NCI-H524 treated with DMSO at 0.1 percent for 48 hours (cell line): ENCODE results near the gene POLN.

ENCODE experiments used
- DNase-seq: peaks from one replicate; lab custom pipeline; 2025; lab: John Stamatoyannopoulos, UW

The POLN gene

DNA sequence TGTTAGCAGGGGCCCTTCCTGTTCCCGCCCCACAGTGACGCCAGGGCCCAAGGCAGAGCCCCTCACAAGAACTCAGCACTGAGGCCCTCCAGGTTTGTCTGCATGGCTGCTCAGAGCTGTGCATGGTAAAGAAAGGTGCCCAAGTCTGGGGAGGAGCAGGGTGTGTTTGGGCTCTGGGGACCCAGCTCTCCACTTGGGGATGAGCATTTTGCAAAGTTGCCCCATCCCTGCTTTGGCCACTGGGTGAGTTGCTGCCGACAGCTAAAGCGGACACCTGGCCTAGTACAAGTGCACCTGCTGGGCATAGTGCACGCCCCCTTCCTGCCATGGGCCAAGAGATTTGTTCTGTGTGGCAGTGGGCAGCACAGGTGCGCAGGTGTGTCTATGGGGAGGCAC lies 22.0 kb upstream of the POLN start:
- no peak for DNase-seq

GRCh38 chr4:2262944-2263250 lies 21.0 kb upstream of the POLN start:
- no peak for DNase-seq

- DNase-seq: peak; percentile 89
These were observed 20.4 kb upstream of the POLN start for GRCh38 chr4:2262145-2262943.

DNA sequence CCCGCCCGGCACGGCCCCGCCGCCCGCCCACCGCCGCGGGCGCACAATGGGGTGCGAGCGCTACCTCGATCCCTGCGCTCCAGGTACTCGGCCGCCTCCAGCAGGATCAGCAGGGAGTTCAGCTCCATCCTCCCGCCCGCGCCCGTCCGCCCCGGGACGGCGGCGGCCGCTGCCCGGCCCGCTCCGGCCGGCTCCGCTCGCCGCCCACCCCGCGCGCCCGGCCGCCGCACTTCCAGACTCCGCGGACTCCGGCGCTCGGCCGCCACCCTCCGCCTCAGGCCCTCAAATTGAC lies 19.9 kb upstream of the POLN start, which contains the start of gene MXD4:
Gene MXD4 (minus strand): TSS at position 257 of the 292 bp plus-strand sequence. CDS start 129 bp downstream, at position 128.
- DNase-seq: no peak

DNA sequence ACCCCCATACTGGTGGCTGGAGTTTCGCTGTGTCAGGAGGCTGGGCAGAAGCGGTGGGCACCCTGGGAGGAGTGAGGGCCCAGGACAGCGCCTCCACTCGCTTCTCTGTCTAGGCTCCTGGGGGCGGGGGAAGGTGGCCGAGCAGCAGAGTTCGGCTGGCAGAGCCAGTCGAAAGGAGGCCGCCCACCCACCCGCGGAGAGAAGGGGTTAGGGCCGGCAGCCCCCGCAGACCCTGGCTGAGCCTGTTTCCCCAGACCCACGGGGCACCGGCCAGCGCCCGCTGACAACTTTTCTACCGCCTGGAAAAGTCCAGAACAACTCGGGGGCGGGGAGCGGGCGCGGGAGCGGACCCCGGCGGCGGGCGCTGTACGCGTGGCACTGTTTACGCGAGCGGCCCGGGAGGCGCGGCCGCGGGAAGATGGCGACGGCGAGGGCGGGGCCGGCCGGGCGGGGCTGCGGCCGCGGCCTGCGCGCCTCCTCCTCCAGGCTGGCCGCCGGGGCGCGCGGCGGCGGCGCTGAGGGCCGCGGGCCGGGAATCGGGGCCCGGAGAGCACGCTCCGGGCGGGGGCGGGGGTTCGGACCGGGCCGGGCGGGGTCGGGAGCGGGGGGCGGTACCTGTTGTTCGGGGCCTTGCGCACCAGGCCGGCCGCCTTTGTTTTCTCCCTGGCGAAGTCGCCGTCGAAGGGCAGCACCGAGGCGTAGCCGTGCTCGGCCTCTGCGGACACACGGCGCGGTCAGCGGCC lies 19.4 kb upstream of the POLN start:
- no peak for DNase-seq

DNA sequence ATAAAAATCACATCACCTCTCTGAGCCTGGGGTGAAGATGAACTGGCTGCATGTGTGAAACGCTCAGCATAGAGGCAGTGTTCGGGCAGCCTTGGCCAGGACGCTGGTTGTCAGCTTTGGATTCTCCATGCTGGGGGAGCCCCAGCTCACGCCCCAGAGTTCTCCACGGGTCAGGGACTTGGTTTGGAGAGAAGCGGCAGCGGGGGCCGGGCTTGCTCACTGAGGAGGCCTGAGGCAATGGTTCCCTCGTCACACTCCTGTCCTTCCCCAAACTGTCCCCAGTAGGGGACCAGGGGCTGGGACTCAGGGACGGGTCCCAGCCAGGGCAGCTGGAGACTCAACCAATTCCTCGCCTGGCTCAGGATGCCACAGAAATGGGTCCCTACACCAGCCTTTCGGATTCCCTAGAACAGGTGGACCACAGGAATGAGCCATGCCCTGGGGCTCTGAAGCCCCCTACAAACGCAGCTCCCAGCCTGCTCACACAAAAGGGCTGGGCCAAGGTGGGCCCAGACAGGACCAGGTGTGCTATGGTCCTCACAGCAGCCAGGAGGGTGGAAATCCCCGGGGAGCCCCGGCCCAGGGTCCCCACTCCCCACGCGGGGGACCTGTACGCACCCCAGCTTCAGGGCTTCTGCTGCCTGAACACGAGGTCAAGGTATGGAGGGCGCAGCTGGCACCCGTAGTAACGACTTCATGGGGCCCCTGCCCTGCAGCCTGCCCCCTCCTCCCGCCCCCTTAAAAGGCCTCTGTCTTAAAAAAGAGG lies 18.6 kb upstream of the POLN start:
- DNase-seq: no peak

DNA sequence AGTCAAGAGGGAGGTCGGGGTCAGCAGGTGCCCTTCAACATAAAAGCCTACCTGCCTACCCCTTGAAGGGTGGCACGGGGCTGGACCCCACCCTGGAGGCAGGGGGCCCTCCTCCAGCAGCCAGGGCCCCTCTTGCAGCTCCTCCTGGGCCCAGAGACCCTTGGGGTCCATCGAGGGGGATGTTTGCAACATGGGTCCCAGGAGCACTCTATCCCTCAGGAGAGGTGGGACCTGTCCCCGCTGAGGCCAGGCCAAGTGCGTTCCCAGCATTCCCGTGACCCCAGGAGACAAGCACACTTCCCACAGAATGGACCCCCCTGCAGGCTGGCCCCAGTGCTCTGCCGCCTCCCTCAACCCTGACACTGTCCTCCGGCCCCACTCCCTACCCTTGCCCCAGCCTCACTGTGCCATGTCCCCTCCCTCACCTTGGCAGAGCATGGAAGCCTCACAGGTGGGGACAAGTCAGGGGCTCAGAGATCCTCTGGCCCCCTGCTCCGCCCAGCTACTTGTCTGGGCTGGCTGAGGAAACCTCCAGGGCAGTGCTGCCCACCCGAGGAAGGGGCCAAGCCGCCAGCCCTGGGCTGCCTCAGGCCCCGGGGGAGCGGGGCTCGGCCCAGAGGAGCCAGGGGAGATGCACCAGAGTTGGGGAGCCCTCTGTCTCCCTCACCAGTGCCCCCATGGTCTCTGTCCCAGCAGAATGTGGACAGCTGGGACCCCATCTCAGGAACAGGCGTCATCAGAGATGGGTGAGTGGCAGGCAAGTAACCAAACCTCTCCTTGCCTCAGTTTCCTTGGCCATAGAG lies 17.8 kb upstream of the POLN start:
- DNase-seq: no peak

DNA sequence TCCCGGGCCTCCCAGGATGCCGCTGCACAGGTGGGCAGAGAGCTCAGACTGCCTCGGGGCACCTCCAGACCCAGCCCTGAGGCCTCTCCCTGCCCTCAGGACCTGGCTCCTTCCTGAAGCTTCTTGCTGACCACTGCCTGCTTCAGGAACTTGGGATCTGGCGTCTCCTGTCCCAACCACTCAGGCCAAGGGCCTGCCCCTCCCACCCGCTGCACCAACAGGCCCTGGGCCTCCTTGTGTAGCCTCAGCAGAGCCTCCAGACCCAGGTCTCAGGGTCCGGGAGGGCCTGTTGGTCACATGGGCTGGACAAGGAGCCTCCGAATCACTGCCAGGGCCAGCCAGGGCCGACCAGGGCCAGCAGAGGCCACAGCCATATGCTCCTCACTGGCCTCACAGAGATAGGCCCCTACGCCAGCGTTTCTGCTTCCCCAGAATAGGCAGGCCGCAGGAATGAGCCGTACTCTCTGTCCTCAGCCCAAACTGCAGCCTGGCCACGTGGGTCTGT lies 17.2 kb upstream of the POLN start:
- no peak for DNase-seq

GRCh38 chr4:2258091-2259035 lies 16.4 kb upstream of the POLN start:
- no peak for DNase-seq

DNA sequence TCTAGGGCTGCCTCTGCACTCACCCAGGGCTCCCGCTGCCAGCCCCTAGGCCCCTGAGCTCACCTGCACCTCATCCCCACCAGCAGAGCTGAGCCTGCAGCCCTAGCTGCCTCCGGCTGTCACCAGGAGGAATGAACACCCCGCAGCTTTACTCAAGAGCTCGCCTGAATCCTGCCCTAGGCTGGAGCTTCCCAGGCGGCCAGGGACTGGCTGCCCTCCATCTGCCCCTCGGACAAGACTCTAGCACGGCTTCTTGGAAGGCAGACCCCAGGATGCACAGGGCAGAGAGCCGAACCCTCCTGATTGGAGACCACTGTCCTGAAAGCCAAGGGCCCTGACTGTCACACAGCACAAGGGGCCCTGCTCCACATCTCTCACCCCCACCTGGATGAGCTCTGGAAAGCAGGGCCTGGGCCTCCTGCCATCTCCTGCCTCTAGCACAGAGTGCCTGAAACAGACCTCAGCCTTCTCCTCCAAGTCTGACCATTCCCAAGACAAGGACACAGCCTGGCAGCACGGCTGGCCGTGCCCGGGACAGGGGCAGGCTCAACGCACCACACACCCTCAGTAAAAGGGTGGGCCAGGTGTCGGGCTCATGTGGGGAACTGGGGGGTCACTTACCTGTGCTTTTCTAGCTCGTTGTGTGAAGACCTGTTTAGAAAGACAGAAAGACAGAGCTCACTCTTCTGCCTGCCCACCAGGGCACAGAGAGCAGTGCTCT lies 15.6 kb upstream of the POLN start:
- no peak for DNase-seq

- no peak for DNase-seq
These were observed 14.9 kb upstream of the POLN start for GRCh38 chr4:2256781-2257191.

DNA sequence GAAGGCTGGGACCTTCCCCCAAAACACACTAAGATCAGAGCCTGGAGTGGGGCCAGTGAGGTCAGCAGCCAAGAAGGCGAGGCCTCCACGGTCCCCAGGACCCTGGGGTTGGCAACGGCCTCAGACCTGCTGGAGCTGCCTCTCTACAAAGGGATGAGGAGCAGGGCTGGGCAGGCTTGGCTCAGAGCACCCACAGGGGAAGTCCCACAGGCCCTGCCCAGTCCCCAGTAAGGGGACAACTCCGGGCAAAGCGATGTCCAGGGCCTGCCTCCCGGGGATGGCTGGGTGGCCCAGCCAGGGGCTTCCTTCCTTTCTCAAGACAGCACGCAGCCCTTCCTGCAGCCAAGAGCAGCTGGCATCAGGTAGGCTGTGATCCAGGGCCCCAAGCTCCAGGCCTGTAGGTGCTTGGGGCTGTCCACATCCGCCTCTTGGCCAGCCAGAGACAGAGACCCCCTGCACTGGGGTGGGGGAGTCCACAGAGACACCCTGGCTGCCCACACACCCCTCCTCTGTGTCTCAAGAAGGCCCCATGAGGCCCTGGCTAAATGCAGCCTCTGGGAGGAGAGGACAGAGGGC lies 14.3 kb upstream of the POLN start:
- no peak for DNase-seq

- no peak for DNase-seq
These were observed 13.7 kb upstream of the POLN start for GRCh38 chr4:2255501-2256155.

DNA sequence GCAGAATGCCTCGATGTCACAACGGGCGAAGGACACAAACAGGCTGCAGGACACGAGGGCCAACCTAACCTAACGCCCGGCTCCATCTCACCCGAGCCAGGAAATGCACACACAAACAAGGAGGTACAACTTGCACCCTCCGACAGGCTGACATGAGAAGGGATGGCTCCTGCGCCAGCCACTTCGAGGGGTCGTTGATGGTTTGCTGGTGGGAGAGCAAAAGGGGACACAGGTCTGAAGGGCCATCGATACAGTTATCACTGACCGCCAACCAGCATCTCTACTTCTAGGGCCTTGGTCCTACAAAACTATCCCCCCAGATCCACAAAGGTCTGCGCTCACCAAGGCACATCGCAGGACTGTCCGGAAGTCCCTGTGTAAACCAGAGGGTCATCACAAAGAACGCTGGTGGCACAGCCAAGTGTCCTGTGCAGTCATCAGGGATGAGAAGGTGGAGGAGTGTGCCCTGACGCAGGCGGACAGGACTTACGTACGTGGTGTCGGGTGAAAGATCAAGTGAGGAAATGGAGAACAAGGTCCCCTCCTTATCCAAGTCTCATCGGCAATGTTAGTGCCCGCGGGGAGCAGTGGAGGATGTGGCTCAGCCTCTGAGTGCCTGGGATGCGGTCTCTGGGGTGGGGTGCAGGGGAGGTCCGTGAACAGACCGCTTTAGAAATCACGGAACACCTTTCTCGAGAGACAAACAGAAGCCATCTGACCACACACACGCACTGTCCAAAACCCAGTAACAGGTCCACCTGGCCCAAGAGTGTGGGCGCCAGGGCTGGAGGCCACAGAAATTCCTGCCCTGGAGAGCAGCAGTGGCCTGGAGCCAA lies 13.0 kb upstream of the POLN start:
- DNase-seq: no peak

DNA sequence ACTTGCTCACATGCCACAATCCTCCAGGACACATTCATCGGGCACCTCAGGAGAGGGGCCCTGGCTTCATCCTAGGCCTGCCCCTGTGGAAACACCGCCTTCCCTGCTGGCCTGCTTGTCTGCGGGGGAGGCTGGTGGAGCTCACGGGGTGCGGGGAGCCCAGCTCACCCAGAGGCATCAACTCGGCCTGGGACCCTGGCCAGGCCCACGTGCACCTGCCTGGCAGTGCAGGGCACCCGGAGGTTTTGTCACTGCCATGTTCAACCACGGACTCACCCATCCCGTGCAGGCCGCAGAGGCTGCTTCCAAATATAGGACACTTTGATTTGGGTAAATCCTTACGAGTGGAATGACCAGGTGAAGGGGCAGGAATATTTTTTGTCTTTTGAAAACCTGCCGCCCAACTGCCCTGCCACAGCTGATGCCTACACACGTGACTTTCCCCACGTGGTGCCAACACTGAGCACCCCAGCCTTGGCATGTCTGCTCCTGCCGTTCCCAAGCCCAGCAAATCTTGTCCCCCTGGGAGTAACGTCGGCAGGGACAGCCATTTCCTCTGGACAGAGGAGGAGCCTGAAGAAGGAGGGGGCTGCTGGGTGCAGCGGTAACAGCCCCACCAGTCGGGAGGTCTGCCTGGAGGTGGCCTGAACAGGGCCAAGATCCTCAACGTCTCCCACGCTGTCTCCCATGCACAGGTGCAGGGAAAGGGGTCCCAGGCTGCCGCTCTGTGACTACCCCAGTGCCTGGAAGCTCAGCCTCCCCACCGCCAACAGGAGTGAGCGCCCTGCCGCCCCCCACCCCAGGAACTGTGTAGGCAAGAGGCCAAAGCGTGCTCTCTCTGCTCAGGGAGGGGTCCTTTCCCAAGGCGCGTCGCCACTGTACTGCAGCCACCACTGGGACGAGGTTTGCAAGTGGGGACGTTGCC lies 11.5 kb upstream of the POLN start:
- no peak for DNase-seq

DNA sequence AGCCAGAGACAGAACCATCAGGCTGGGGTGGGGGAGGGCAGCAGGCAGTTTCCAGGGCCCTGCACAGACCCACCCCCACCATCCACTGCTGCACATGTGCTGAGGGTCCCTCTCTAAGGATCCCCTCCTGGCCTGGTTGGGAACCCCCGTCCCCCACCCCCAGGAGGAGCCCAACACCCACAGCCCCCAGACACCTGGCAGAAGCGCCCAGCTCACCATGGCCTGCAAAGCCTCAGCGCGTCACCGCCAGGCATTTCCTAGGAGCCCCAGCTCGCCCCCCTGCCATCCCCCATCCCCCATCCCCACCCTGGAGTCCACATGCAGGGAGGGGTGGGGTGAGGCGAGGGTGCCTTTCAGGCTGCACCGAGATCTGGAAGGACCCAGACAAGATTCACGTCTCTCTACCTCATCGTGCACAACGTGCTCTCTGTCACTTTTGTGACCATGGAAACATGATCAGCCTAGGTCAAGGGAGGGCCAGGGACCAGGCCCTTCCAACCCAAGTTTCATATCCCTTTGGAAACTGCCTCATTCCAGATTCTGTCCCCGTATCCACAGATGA lies 10.7 kb upstream of the POLN start:
- no peak for DNase-seq
